Right lobe of liver (tissue), 4 donors: ENCODE results near the gene RBM28.

ENCODE experiments used
- CTCF ChIP-seq, 4 donors: fragments of 200-600 bp in 3 of 4; fragments of 450-650 bp in 1 of 4; IDR thresholded peaks; one replicate each; pipeline versions ENCODE4 v1.5.1 to v1.8.0; 2016 to 2022; ENCODE audit warnings: antibody characterized with exemption in 4 of 4, mild to moderate bottlenecking in 2 of 4
- POLR2A ChIP-seq: fragments of 450-650 bp; IDR thresholded peaks from one replicate; pipeline ENCODE4 v1.6.1; 2017; ENCODE audit warnings: antibody characterized with exemption, mild to moderate bottlenecking
- donor health status: DM: no; HTN: no; CAD: no.
- donor health status: DM: no; HTN: no; CAD: no.
- donor health status: DM: no; HTN: yes; CAD: no.

- no peak for TF ChIP-seq CTCF (IDR thresholded peaks at IDR 0.05)
- no peak for TF ChIP-seq POLR2A
Measured at GRCh38 chr7:128281605-128282380, 61.9 kb downstream of the RBM28 start.
